ENCODE data around the gene SRP72. TPM values are rescaled to one million over a fixed set of nuclear protein-coding genes. Genes with fewer than 3 reads are reported as not detected.

SRP72 gene
- polyA plus RNA-seq, 1 donor from 2014 or later, result 57.0 TPM

DNA sequence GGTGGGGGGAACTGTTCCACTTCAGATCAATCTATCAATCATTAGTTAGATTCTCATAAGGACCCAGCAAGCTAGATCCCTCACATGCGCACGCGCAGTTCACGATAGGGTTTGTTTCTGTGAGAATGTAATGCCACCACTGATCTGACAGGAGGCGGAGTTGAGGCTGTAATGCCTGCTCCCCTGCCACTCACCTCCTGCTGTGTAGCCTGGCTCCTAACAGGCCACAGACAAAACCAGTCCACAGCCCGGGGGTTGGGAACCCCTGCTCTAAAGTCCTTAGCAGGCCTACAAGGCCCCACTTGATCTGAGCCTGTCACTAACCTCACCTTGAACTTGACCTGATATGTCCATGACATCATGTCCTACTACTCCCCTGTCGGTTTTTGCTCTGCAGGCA is 68.5 kb downstream of the SRP72 start:
- TF ChIP-seq POLR2AphosphoS5 (IDR thresholded peaks at IDR 0.05) (no peak), SMC3 (conservative IDR thresholded peaks at IDR 0.05; ENCODE audit: poor library complexity) (no peak), TAF1 (IDR thresholded peaks at IDR 0.05; ENCODE audit: low read depth) (no peak), EZH2 (IDR thresholded peaks at IDR 0.05; ENCODE audit: borderline replicate concordance, insufficient read depth, low read length, poor library complexity, severe bottlenecking) (no peak), CTCF (IDR thresholded peaks at IDR 0.05; ENCODE audit: poor library complexity, severe bottlenecking) (no peak), RAD21 (conservative IDR thresholded peaks at IDR 0.05) (no peak), MXI1 (conservative IDR thresholded peaks at IDR 0.05; ENCODE audit: poor library complexity, severe bottlenecking) (no peak), EP300 (conservative IDR thresholded peaks at IDR 0.05; ENCODE audit: poor library complexity, severe bottlenecking) (no peak)
- TF ChIP-seq, protein P1, sequence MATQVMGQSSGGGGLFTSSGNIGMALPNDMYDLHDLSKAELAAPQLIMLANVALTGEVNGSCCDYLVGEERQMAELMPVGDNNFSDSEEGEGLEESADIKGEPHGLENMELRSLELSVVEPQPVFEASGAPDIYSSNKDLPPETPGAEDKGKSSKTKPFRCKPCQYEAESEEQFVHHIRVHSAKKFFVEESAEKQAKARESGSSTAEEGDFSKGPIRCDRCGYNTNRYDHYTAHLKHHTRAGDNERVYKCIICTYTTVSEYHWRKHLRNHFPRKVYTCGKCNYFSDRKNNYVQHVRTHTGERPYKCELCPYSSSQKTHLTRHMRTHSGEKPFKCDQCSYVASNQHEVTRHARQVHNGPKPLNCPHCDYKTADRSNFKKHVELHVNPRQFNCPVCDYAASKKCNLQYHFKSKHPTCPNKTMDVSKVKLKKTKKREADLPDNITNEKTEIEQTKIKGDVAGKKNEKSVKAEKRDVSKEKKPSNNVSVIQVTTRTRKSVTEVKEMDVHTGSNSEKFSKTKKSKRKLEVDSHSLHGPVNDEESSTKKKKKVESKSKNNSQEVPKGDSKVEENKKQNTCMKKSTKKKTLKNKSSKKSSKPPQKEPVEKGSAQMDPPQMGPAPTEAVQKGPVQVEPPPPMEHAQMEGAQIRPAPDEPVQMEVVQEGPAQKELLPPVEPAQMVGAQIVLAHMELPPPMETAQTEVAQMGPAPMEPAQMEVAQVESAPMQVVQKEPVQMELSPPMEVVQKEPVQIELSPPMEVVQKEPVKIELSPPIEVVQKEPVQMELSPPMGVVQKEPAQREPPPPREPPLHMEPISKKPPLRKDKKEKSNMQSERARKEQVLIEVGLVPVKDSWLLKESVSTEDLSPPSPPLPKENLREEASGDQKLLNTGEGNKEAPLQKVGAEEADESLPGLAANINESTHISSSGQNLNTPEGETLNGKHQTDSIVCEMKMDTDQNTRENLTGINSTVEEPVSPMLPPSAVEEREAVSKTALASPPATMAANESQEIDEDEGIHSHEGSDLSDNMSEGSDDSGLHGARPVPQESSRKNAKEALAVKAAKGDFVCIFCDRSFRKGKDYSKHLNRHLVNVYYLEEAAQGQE (IDR thresholded peaks at IDR 0.05; ENCODE audit: borderline replicate concordance), result no peak
- Histone ChIP-seq H3K9me3 (ENCODE audit: low read length) (no peaks in the 10 kb centered on the region), H3K27ac (ENCODE audit: low read length) (no peak overlapping the region), H4K20me1 (ENCODE audit: insufficient read depth) (no peaks in the 10 kb centered on the region), H3K9me2 (ENCODE audit: insufficient read depth, low read length) (no peaks in the 10 kb centered on the region), H3K4me2 (ENCODE audit: low read length) (no peak overlapping the region), H3F3A (ENCODE audit: insufficient read depth, low read length, poor library complexity, severe bottlenecking) (no peaks in the 10 kb centered on the region), H3K4me3 (ENCODE audit: low read length) (no peak overlapping the region), H3K9ac (ENCODE audit: low read length) (no peak overlapping the region), H3K36me3 (ENCODE audit: insufficient read depth, low read length) (no peaks in the 10 kb centered on the region), H3K27me3 (ENCODE audit: insufficient read depth, low read depth, low read length) (peaks cover 9% of the 10 kb centered on the region), H3K79me2 (replicated peaks; ENCODE audit: insufficient read depth, low read length) (no peaks in the 10 kb centered on the region), H2AFZ (ENCODE audit: low read depth, low read length) (no peak overlapping the region)

- Histone ChIP-seq H3K79me2 (replicated peaks; ENCODE audit: insufficient read depth, low read length) (no peaks in the 10 kb centered on the region), H2AFZ (ENCODE audit: low read depth, low read length) (no peak overlapping the region), H3K4me3 (ENCODE audit: low read length) (no peak overlapping the region), H3K9me3 (ENCODE audit: low read length) (no peaks in the 10 kb centered on the region), H3K27me3 (ENCODE audit: insufficient read depth, low read depth, low read length) (no peaks in the 10 kb centered on the region), H3K9me2 (ENCODE audit: insufficient read depth, low read length) (no peaks in the 10 kb centered on the region), H4K20me1 (ENCODE audit: insufficient read depth) (no peaks in the 10 kb centered on the region), H3K27ac (ENCODE audit: low read length) (no peak overlapping the region), H3K36me3 (ENCODE audit: insufficient read depth, low read length) (no peaks in the 10 kb centered on the region), H3K9ac (ENCODE audit: low read length) (no peak overlapping the region), H3F3A (ENCODE audit: insufficient read depth, low read length, poor library complexity, severe bottlenecking) (no peaks in the 10 kb centered on the region), H3K4me2 (ENCODE audit: low read length) (no peak overlapping the region)
- TF ChIP-seq SMC3 (conservative IDR thresholded peaks at IDR 0.05; ENCODE audit: poor library complexity), result no peak
- TF ChIP-seq POLR2AphosphoS5 (IDR thresholded peaks at IDR 0.05), result no peak
- no peak for TF ChIP-seq TAF1 (IDR thresholded peaks at IDR 0.05; ENCODE audit: low read depth)
- TF ChIP-seq EZH2 (IDR thresholded peaks at IDR 0.05; ENCODE audit: borderline replicate concordance, insufficient read depth, low read length, poor library complexity, severe bottlenecking), result no peak
- TF ChIP-seq, protein P1 (IDR thresholded peaks at IDR 0.05; ENCODE audit: borderline replicate concordance), result no peak
- no peak for TF ChIP-seq EP300 (conservative IDR thresholded peaks at IDR 0.05; ENCODE audit: poor library complexity, severe bottlenecking)
- TF ChIP-seq MXI1 (conservative IDR thresholded peaks at IDR 0.05; ENCODE audit: poor library complexity, severe bottlenecking), result no peak
- TF ChIP-seq CTCF (IDR thresholded peaks at IDR 0.05; ENCODE audit: poor library complexity, severe bottlenecking), result no peak
- TF ChIP-seq RAD21 (conservative IDR thresholded peaks at IDR 0.05), result no peak
These were observed 69.7 kb downstream of the SRP72 start for GRCh38 chr4:56537147-56537546.

All from neural cell (in vitro differentiated cells).